Ovary (tissue), 9 donors: ENCODE measurements around the gene SPARCL1. TPM values are rescaled to one million over a fixed set of nuclear protein-coding genes. Genes with fewer than 3 reads are reported as not detected.

ENCODE experiments used
- DNase-seq, 5 donors: peaks; one replicate each; pipeline ENCODE4 v3.0.0-alpha.2; 2019 to 2020
- H3K27ac ChIP-seq, 2 donors: fragments of 200-600 bp; one replicate each; pipeline versions ENCODE4 v1.5.1 to v1.8.0; 2019 to 2022
- H3K27me3 ChIP-seq: fragments of 200-600 bp; one replicate; pipeline ENCODE4 v1.8.0; 2022
- H3K36me3 ChIP-seq: fragments of 200-600 bp; sonication (generic); one replicate; pipeline ENCODE4 v1.5.1; 2019
- H3K4me1 ChIP-seq: one replicate; pipeline ENCODE4 v1.8.1; 2013; ENCODE audit warnings: mild to moderate bottlenecking, moderate library complexity; ENCODE audit not compliant: insufficient read depth
- H3K4me3 ChIP-seq: fragments of 200-600 bp; sonication (generic); one replicate; pipeline ENCODE4 v1.5.1; 2017
- H3K9me3 ChIP-seq, 2 donors: fragments of 200-600 bp in 1 of 2; sonication (generic) in 1 of 2; one replicate each; pipeline versions ENCODE4 v1.5.1 to v1.8.1; 2013 to 2019; ENCODE audit warnings: mild to moderate bottlenecking in 1 of 2, moderate library complexity in 1 of 2
- EP300 ChIP-seq: sonication (generic); formaldehyde crosslinking; IDR thresholded peaks from one replicate; pipeline ENCODE4 v1.6.1; 2017; ENCODE audit warnings: antibody characterized with exemption
- POLR2A ChIP-seq: fragments of 450-650 bp; IDR thresholded peaks from one replicate; pipeline ENCODE4 v1.6.1; 2017; ENCODE audit warnings: antibody characterized with exemption, mild to moderate bottlenecking, moderate library complexity
- WGBS, 3 donors: extraction: QIAGEN DNeasy Blood & Tissue Kit in 1 of 3; methylation state at CpG; one replicate each; pipeline versions ENCODE4 v1.1.5 to v1.1.7; 2013 to 2017; 5-methylcytosine and 5-hydroxymethylcytosine counted together
- intact Hi-C, 4 donors: fragments of 100-400 bp; cut with DNase I; formaldehyde crosslinking; loops; one replicate each; pipeline versions ENCODE4 v1.11.0 to v1.15.1; 2022 to 2023
- polyA plus RNA-seq, 2 donors: library from polyadenylated mRNA; stranded (reverse); fragments of 200-250 nt in 1 of 2; fragments of 350-450 nt in 1 of 2; fragmentation: Illumina TruSeq in 1 of 2; extraction: RNeasy Lipid Tissue Mini Kit (QIAGEN cat#74804) in 1 of 2; gene quantifications; one replicate each; pipeline ENCODE4 v1.2.3, GENCODE V29; 2013 to 2014
- total RNA-seq, 7 donors: library from RNA; depleted of rRNA in 2 of 7; stranded (reverse); fragments of >200 nt in 2 of 7; fragmentation: NEBNext Ultra II Directional in 3 of 7; extraction: Animal tissue kit (Norgen Biotek cat#: 25700) in 3 of 7; gene quantifications; one replicate each; pipeline versions ENCODE4 v1.1.0 to v1.2.4, GENCODE V29; 2016 to 2023
- TF ChIP-seq, protein P1 (sequence below), 3 donors: fragments of 450-650 bp in 2 of 3; fragments of 200-600 bp in 1 of 3; IDR thresholded peaks; one replicate each; pipeline versions ENCODE4 v1.5.1 to v1.8.0; 2016 to 2022; ENCODE audit warnings: antibody characterized with exemption in 3 of 3, mild to moderate bottlenecking in 1 of 3
- donor health status: DM: no; HTN: no; CAD: no; lungs with moderate emphysema.
- donor health status: DM: no; HTN: no; CAD: no.
- donor health status: Bipolar disorder and iron deficiency.
- donor health status: DM: yes; HTN: yes; CAD: no.
- donor health status: DM: no; HTN: no; CAD: no.
- donor health status: DM: yes; HTN: yes; CAD: no.

Gene SPARCL1
- total and polyA plus RNA-seq, 9 donors = 116 to 1,049 (median 277) TPM

DNA sequence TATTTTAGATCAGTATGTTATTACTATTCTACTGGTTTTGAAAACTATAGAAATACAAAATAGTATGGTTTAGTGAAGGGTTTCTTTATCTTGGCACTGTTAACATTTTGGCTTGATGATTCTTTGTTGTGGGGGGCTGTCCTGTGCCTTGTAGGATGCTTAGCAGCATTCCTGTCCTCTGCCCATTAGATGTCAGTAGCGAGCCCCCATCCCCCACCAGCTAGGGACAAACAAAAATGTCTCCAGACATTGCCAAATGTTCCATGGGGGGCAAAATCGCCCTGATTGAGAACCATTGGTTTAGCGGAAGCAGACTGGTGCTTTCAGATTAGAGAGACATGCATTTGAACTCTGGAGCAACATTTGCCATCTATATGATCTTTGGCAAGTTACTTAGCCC lies 23.3 kb downstream of the SPARCL1 start:
- TF ChIP-seq EP300 (no peak), POLR2A (no peak)
- TF ChIP-seq, protein P1, sequence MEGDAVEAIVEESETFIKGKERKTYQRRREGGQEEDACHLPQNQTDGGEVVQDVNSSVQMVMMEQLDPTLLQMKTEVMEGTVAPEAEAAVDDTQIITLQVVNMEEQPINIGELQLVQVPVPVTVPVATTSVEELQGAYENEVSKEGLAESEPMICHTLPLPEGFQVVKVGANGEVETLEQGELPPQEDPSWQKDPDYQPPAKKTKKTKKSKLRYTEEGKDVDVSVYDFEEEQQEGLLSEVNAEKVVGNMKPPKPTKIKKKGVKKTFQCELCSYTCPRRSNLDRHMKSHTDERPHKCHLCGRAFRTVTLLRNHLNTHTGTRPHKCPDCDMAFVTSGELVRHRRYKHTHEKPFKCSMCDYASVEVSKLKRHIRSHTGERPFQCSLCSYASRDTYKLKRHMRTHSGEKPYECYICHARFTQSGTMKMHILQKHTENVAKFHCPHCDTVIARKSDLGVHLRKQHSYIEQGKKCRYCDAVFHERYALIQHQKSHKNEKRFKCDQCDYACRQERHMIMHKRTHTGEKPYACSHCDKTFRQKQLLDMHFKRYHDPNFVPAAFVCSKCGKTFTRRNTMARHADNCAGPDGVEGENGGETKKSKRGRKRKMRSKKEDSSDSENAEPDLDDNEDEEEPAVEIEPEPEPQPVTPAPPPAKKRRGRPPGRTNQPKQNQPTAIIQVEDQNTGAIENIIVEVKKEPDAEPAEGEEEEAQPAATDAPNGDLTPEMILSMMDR (IDR thresholded peaks at IDR 0.05) = no peak
- DNase-seq = no peak
- Histone ChIP-seq H3K4me3 (no peak overlapping the region), H3K27ac (no peak overlapping the region), H3K36me3 (no peaks in the 10 kb centered on the region), H3K9me3 (no peaks in the 10 kb centered on the region), H3K4me1 (no peaks in the 10 kb centered on the region), H3K27me3 (no peaks in the 10 kb centered on the region)
- 81 to 85% (median 84%) methylated on average over 3 of the region's 3 CpGs for WGBS, 3 donors
- intact Hi-C loops = no loop called here

DNA sequence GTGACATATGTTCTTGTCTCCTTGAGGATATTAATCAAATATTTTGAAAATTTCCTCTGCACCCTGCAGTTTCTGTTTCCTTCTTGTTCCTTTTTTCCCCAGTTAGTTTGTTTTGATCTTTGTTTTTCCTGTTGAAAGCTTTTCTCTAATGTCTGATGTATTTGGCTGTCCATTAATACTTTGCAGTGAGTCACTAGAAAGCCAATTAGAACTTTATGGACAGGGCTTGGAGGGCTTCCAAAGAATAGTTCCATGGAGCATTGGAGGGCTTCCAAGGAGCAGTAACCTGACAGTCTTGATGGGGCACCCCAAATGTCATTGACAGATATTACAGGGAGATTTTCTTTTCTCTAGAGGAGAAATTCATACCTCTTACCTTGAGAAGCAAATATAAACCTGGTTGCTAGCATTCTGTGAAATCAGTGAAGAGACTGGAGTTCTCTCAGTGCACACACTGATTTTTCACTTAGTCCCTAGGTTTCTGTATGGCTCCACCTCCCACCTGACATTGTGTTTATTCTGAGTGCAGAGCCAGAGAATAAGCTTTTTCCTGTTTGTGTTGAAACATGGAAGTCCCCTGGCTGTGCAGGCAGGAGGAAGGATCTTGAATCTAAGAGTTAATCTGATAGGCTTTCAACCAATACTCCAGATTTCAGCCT lies 26.5 kb downstream of the SPARCL1 start:
- no peak overlapping the region for H3K27ac ChIP-seq
- no peak overlapping the region for H3K4me3 ChIP-seq
- H3K4me1 ChIP-seq = peaks cover 6% of the 10 kb centered on the region
- TF ChIP-seq EP300 (no peak), POLR2A (no peak)
- no peaks in the 10 kb centered on the region for H3K9me3 ChIP-seq
- H3K27me3 ChIP-seq = no peaks in the 10 kb centered on the region
- DNase-seq = no peak
- intact Hi-C loops = no loop called here
- no peaks in the 10 kb centered on the region for H3K36me3 ChIP-seq

DNA sequence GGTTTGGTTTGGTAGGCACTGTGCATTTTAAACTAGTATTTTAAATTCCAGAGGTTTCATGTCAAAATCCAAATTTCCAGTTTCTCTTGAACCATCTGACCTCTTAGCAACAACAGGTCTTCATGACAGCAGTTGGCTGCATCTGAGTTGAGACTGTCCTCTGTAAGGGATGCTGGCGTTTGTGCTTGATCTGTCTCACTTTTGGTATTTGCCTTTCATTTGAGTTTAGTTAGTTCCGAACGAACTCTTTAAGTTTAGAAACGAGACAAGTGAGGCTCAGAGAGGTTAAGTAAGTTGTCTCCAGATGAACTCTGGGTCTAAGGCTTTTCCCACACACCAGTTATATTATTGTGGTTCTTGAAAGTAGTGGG lies 29.1 kb downstream of the SPARCL1 start:
- intact Hi-C loops = no loop called here
- Histone ChIP-seq H3K4me3 (no peak overlapping the region), H3K27me3 (no peaks in the 10 kb centered on the region), H3K4me1 (peaks cover 7% of the 10 kb centered on the region), H3K9me3 (no peaks in the 10 kb centered on the region), H3K27ac (no peak overlapping the region), H3K36me3 (no peaks in the 10 kb centered on the region)
- DNase-seq = no peak
- TF ChIP-seq, protein P1 (IDR thresholded peaks at IDR 0.05) = no peak
- TF ChIP-seq EP300 = no peak
- WGBS, 3 donors = 77 to 87% (median 84%) methylated on average over 4 of the region's 4 CpGs

DNA sequence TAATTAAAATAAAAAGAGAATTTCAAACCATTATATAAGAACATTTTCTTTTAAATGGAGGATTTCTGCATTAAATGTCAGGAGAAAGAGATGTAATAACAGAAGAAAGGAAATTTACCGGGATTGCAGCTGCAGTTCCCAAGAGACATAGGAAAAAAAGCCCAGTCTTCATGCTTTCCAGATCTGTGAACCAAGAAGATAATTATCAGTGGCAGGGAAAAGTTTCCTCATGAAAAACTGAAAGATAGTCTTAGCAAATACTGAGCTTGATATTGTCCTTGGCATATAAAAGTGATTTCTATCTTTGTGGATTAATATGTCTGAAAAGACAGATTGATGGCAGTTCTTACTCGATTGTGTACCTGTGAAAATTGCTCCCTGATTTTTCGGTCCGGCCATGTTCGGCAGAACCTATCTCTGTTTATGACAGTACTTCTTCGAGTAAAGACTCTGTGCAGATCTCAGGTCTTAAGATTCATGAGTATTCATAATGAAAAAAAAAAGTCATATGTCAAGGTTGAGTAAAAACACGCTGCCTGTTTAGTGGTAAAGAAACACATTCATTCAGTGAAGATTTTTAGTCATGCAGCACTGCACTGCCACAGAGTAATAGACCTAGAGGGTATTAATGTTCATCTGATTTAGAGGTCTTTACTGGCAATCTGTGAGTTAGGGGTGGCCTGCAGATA lies 29.6 kb downstream of the SPARCL1 start:
- H3K4me1 ChIP-seq = peaks cover 7% of the 10 kb centered on the region
- TF ChIP-seq POLR2A = no peak
- TF ChIP-seq, protein P1 (IDR thresholded peaks at IDR 0.05) = no peak
- no peak for TF ChIP-seq EP300
- H3K27ac ChIP-seq = no peak overlapping the region
- no peaks in the 10 kb centered on the region for H3K9me3 ChIP-seq
- 53 to 73% (median 66%) methylated on average over 7 of the region's 7 CpGs for WGBS, 3 donors
- DNase-seq = no peak
- H3K36me3 ChIP-seq = no peaks in the 10 kb centered on the region
- intact Hi-C loops = no loop called here
- H3K27me3 ChIP-seq = no peaks in the 10 kb centered on the region
- no peak overlapping the region for H3K4me3 ChIP-seq

DNA sequence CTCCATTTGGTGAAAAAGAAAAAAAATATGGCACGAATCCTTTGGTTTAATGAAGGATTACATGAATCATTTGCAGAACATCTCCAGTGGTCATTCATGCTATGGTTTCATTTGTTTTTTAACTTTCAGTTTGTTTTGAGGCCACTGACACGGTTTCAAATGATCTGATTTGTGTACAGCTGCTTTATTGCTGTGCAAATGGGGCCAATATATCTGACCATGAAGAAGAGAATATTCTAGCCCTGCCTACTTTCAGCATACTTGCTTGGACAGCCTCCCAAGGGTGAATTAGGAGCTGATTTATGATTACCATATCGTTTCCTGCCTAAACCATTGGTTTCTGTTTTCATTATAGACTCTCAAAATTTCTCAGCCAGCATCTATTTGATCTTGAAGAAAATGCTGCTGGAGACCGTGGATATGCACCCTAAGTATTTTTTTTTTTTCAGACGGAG lies 30.7 kb downstream of the SPARCL1 start:
- H3K27ac ChIP-seq = no peak overlapping the region
- peaks cover 7% of the 10 kb centered on the region for H3K4me1 ChIP-seq
- intact Hi-C loops = no loop called here

More for the DNA sequence above, 30.7 kb downstream of the SPARCL1 start:
- DNase-seq = no peak
- Histone ChIP-seq H3K36me3 (no peaks in the 10 kb centered on the region), H3K4me3 (no peak overlapping the region), H3K9me3 (no peaks in the 10 kb centered on the region), H3K27me3 (no peaks in the 10 kb centered on the region)
- TF ChIP-seq EP300 (no peak), POLR2A (no peak)
- TF ChIP-seq, protein P1 (IDR thresholded peaks at IDR 0.05) = no peak
- WGBS, 3 donors = 15 to 25% (median 24%) methylated on average over 5 of the region's 5 CpGs
